Measurements from ENCODE around the gene NR2F1-AS1.
"Not testable (repeated sequence)": the region's sequence is repeated elsewhere in the genome, so short reads cannot be mapped to it uniquely, and the experiment has no call there.

Gene NR2F1-AS1

DNA sequence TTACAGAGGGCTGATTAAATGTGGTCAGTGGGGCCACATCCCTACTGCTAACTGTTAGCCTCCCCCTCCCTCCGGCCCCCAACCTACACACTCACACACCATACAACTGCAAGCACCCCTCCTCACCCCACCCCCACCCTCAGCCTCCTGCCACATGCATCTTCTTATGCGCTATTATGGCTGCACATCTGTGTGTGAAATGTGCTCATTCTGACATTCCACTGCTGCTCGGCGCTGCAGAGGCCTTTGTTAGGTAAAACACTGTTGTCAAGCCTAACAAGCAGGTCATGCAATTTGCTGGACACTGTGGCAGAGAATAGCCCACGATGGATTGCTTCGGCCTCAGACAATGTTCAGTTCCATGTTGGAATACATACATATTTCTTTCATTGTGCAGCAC is 173.6 kb downstream of the NR2F1-AS1 start:
- Mint-ChIP-seq H3K27ac (no peak overlapping the region), H3K9me3 (no peaks in the 10 kb centered on the region), H3K27me3 (no peaks in the 10 kb centered on the region), H3K4me3 (no peak overlapping the region), H3K36me3 (ENCODE audit: low read depth) (no peaks in the 10 kb centered on the region), H3K4me1 (ENCODE audit: low read depth) (no peaks in the 10 kb centered on the region)
- intact Hi-C loops (cut with micrococcal nuclease), result no loop called here

DNA sequence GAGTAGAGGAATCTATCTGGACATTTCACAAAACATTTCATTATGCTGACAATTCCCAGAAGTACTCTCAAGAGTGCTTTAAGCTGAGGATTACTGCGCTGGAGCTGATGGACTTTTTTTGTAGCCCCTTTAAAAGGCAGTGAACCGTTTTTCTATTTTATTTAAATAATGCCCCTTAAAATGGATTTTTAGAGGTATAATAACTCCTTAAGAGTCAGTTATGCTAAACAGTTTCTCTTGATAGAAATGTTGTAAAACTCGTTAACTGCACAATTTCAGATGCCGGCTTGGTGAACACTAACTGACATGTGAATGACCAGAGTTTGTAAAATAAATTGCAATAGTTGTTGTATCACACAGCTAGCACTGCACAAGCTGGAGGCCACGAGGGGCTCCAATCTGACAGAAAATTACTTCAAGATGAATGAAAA is 174.0 kb downstream of the NR2F1-AS1 start:
- no peaks in the 10 kb centered on the region for H3K36me3 Mint-ChIP-seq (ENCODE audit: low read depth)
- no peaks in the 10 kb centered on the region for H3K27me3 Mint-ChIP-seq
- H3K9me3 Mint-ChIP-seq, result no peaks in the 10 kb centered on the region
- H3K27ac Mint-ChIP-seq, result no peak overlapping the region
- H3K4me3 Mint-ChIP-seq, result no peak overlapping the region
- intact Hi-C loops (cut with micrococcal nuclease), result no loop called here
- H3K4me1 Mint-ChIP-seq (ENCODE audit: low read depth), result no peaks in the 10 kb centered on the region

GRCh38 chr5:93404246-93404645 is 176.8 kb downstream of the NR2F1-AS1 start:
- Mint-ChIP-seq H3K27ac (no peak overlapping the region), H3K36me3 (ENCODE audit: low read depth) (no peaks in the 10 kb centered on the region)
- intact Hi-C loops (cut with micrococcal nuclease), result no loop called here

DNA sequence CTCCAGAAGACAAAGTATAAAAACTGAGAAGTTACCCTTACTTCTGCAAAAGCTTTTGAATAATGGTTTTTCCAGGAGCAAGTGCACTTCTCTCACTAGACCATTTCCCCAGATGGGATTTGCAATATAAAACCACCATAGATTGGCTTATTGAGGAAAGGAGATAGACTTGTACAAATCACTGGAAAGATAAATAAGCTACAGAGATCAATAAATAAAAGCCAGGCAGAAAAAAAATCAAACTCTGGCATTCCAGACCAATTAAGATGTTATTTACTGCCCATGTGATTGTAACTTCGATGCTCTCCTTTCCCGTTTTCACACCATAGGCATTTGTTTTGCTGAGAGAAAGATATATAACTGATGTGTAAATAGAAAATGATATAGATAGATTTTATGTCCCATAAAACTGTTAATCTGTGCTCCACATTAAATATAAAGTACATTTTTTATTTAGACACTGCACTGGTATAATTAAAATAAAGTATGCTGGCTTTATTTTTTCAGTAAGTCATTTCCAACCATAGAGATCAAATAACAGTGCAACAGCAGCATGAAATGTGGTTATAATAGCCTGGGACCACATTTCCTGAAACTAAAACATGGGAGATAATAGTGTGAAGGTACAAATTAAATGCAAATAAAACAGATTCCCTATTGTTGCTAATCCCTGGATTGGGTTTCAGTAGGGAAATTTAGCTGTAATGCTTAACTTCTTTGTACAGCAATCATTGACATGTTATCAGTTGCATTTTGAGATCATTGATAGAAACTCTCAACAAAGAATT is 177.7 kb downstream of the NR2F1-AS1 start:
- Mint-ChIP-seq H3K27ac (no peak overlapping the region), H3K4me3 (no peak overlapping the region), H3K36me3 (ENCODE audit: low read depth) (no peaks in the 10 kb centered on the region), H3K4me1 (ENCODE audit: low read depth) (no peaks in the 10 kb centered on the region), H3K27me3 (no peaks in the 10 kb centered on the region), H3K9me3 (no peaks in the 10 kb centered on the region)
- intact Hi-C loops (cut with micrococcal nuclease), result no loop called here

More at GRCh38 chr5:93404246-93404645, 176.8 kb downstream of the NR2F1-AS1 start:
- Mint-ChIP-seq H3K4me3 (no peak overlapping the region), H3K27me3 (no peaks in the 10 kb centered on the region), H3K9me3 (no peaks in the 10 kb centered on the region), H3K4me1 (ENCODE audit: low read depth) (no peaks in the 10 kb centered on the region)

- no peaks in the 10 kb centered on the region for H3K36me3 Mint-ChIP-seq (ENCODE audit: low read depth)
- intact Hi-C loops (cut with micrococcal nuclease), result no loop called here
- H3K9me3 Mint-ChIP-seq, result peaks cover 9% of the 10 kb centered on the region
These were observed 178.6 kb downstream of the NR2F1-AS1 start for GRCh38 chr5:93402451-93402850.

DNA sequence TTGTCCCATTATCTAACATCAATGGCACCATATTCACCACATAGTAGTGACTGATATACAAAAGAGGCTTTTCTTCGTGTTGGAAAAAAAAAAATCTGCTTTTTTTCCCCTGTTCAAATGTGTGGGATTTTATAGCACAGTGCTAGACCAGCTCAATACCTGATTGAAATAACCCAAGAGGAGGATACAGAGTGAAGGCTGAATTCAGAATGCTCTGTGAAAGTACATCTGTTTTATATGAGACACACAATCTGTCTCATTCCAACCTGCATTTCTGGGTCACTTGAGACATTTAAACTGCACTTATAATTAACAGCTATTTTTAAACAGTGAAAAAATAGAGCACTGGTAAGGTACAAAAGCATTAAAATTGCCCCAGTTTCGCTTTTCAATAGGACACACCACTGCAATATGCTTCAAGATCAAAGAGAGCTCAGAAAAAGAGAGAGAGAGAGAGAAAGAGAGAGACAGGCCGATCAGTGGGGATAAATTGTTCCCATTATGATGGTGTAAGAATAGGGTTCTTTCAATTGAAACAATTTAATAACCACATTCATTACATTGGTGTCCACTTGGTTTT is 179.3 kb downstream of the NR2F1-AS1 start:
- H3K36me3 Mint-ChIP-seq (ENCODE audit: low read depth), result no peaks in the 10 kb centered on the region
- H3K27ac Mint-ChIP-seq, result no peak overlapping the region
- H3K27me3 Mint-ChIP-seq, result no peaks in the 10 kb centered on the region
- no peak overlapping the region for H3K4me3 Mint-ChIP-seq
- no peaks in the 10 kb centered on the region for H3K4me1 Mint-ChIP-seq (ENCODE audit: low read depth)
- H3K9me3 Mint-ChIP-seq, result peaks cover 13% of the 10 kb centered on the region
- intact Hi-C loops (cut with micrococcal nuclease), result no loop called here

More at GRCh38 chr5:93402451-93402850, 178.6 kb downstream of the NR2F1-AS1 start:
- no peaks in the 10 kb centered on the region for H3K4me1 Mint-ChIP-seq (ENCODE audit: low read depth)
- H3K27me3 Mint-ChIP-seq, result no peaks in the 10 kb centered on the region
- no peak overlapping the region for H3K27ac Mint-ChIP-seq
- H3K4me3 Mint-ChIP-seq, result no peak overlapping the region

DNA sequence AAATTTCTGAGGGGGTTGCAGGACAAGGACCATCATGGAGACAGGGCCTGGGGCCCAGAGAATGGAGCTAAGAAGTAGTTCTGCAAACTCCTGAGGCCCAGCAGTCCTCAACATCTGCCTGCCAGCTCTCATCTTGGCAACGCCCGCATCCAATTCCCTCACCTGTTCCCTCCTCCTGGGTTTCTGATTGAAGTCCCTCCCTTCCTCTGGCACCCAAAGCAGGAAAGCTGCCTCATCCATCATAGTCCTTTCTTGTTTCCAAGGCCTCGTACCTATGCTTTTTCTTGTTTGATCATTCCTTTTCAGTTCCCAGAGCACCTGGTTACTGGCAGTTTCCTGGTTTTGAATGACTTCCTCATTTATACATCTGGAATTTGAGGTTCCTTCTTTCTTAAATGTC is 181.3 kb downstream of the NR2F1-AS1 start:
- intact Hi-C loops (cut with micrococcal nuclease), result no loop called here
- H3K27me3 Mint-ChIP-seq, result no peaks in the 10 kb centered on the region
- H3K27ac Mint-ChIP-seq, result no peak overlapping the region
- no peaks in the 10 kb centered on the region for H3K36me3 Mint-ChIP-seq (ENCODE audit: low read depth)
- no peak overlapping the region for H3K4me3 Mint-ChIP-seq
- H3K4me1 Mint-ChIP-seq (ENCODE audit: low read depth), result no peaks in the 10 kb centered on the region
- peaks cover 32% of the 10 kb centered on the region for H3K9me3 Mint-ChIP-seq

DNA sequence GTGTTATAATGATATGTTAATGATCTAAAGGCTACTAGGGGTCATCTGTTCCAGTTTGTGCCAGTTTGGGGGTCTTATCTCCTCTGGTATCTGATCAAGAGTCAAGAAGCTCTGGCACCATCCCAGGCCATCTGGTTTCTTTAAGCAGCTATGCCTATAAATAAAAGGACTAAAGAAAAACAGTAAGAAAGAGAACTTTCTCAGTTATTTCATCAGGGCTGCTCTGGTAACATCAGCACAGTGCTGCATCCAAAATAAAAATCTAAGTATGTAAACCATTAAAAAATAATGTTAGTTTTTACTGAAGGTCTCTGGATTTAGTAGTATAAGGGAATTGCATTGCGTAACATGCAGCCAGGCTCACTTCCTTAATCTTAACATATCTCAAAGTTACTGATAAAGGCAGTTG is 185.0 kb downstream of the NR2F1-AS1 start:
- H3K36me3 Mint-ChIP-seq (ENCODE audit: low read depth), result no peaks in the 10 kb centered on the region
- no peaks in the 10 kb centered on the region for H3K4me1 Mint-ChIP-seq (ENCODE audit: low read depth)
- H3K27me3 Mint-ChIP-seq, result no peaks in the 10 kb centered on the region
- no peak overlapping the region for H3K27ac Mint-ChIP-seq
- no peak overlapping the region for H3K4me3 Mint-ChIP-seq
- intact Hi-C loops (cut with micrococcal nuclease), result no loop called here
- peaks cover 55% of the 10 kb centered on the region for H3K9me3 Mint-ChIP-seq

DNA sequence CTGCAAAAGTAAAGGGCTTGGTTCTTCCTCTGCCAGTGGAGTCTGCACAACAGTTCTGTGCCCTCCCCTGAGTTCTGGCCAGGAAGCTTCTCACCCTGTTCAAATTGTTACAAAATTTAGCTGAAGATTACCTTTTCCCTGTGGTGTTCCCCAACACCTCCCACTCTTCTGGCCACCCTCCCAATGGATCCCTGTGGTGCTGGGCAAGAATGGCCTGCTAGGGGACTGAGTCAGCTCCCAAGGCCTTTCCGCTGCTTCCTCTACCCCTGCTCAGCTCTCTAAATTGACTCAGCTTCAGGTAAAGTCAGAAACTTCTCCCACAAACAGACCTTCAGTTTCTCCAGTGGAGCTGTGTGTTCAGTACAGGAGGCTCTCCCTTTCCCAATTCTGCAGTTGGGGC is 186.0 kb downstream of the NR2F1-AS1 start:
- Mint-ChIP-seq H3K9me3 (peaks cover 61% of the 10 kb centered on the region), H3K36me3 (ENCODE audit: low read depth) (no peaks in the 10 kb centered on the region), H3K4me3 (no peak overlapping the region), H3K27ac (no peak overlapping the region), H3K27me3 (no peaks in the 10 kb centered on the region), H3K4me1 (ENCODE audit: low read depth) (no peaks in the 10 kb centered on the region)
- intact Hi-C loops (cut with micrococcal nuclease), result no loop called here

DNA sequence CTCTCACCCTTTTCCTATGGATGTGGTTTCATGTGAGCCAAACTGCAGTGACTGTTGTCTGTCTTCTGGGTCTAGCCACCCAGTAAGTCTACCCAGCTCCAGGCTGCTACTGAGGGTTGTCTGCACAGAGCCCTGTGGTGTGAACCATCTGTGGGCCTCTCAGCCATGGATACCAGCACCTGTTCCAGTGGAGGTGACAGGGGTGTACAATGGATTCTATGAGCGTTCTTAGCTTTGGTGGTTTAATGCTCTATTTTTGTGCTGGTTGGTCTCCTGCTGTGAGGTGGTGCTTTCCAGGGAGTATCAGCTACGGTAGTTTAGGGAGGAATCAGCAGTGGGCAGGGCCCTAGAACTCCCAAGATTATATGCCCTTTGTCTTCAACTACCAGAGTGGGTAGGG is 186.7 kb downstream of the NR2F1-AS1 start:
- no peak overlapping the region for H3K4me3 Mint-ChIP-seq
- no peaks in the 10 kb centered on the region for H3K4me1 Mint-ChIP-seq (ENCODE audit: low read depth)
- no peaks in the 10 kb centered on the region for H3K27me3 Mint-ChIP-seq
- intact Hi-C loops (cut with micrococcal nuclease), result no loop called here
- H3K36me3 Mint-ChIP-seq (ENCODE audit: low read depth), result no peaks in the 10 kb centered on the region
- no peak overlapping the region for H3K27ac Mint-ChIP-seq
- H3K9me3 Mint-ChIP-seq, result peaks cover 61% of the 10 kb centered on the region

DNA sequence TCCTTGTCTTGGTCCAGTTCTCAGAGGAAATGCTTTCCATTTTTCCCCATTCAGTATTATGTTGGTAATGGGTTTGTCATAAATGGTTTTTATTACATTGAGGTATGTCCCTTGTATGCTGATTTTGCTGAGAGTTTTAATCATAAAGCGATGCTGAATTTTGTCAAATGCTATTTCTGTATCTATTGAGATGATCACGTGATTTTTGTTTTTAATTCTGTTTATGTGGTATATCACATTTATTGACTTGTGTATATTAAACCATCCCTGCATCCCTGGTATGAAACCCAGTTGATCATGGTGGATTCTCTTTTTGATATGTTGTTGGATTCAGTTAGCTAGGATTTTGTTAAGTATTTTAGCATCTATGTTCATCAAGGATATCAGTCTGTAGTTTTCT is 189.8 kb downstream of the NR2F1-AS1 start:
- H3K4me1 Mint-ChIP-seq (ENCODE audit: low read depth); H3K36me3 Mint-ChIP-seq (ENCODE audit: low read depth); H3K27ac Mint-ChIP-seq; H3K27me3 Mint-ChIP-seq; intact Hi-C loops (cut with micrococcal nuclease); H3K4me3 Mint-ChIP-seq: not testable (repeated sequence)
- peaks cover 43% of the 10 kb centered on the region for H3K9me3 Mint-ChIP-seq

- Mint-ChIP-seq H3K27me3 (no peaks in the 10 kb centered on the region), H3K4me1 (ENCODE audit: low read depth) (no peaks in the 10 kb centered on the region), H3K4me3 (no peak overlapping the region), H3K9me3 (peaks cover 3% of the 10 kb centered on the region), H3K27ac (no peak overlapping the region), H3K36me3 (ENCODE audit: low read depth) (no peaks in the 10 kb centered on the region)
- intact Hi-C loops (cut with micrococcal nuclease), result no loop called here
These were observed 195.4 kb downstream of the NR2F1-AS1 start for GRCh38 chr5:93385655-93386054.

GRCh38 chr5:93384995-93385394 is 196.0 kb downstream of the NR2F1-AS1 start:
- no peaks in the 10 kb centered on the region for H3K9me3 Mint-ChIP-seq
- H3K4me1 Mint-ChIP-seq (ENCODE audit: low read depth), result no peaks in the 10 kb centered on the region
- no peak overlapping the region for H3K4me3 Mint-ChIP-seq
- H3K27ac Mint-ChIP-seq, result no peak overlapping the region
- no peaks in the 10 kb centered on the region for H3K27me3 Mint-ChIP-seq
- H3K36me3 Mint-ChIP-seq (ENCODE audit: low read depth), result no peaks in the 10 kb centered on the region
- intact Hi-C loops (cut with micrococcal nuclease), result no loop called here

- Mint-ChIP-seq H3K36me3 (ENCODE audit: low read depth) (no peaks in the 10 kb centered on the region), H3K4me3 (no peak overlapping the region), H3K27me3 (no peaks in the 10 kb centered on the region), H3K9me3 (no peaks in the 10 kb centered on the region), H3K27ac (no peak overlapping the region), H3K4me1 (ENCODE audit: low read depth) (no peaks in the 10 kb centered on the region)
- intact Hi-C loops (cut with micrococcal nuclease), result no loop called here
These were observed 197.0 kb downstream of the NR2F1-AS1 start for GRCh38 chr5:93384026-93384425.

All from dendritic cell treated with granulocyte-macrophage colony-stimulating factor and Interleukin-4, amounts not matched to agents 40 ng/mL and 50 ng/mL, for 4 days (primary cell).